A673 (cell line): Measurements from ENCODE around the gene NELL1. TPM values are rescaled to one million over a fixed set of nuclear protein-coding genes. Genes with fewer than 3 reads are reported as not detected.

Source experiments
- BruUV-seq: library from RNA; stranded (reverse); fragments of 400-500 nt; replicated peaks from 2 replicates; lab custom pipeline; 2021; lab: Mats Ljungman, UMichigan
- CTCF ChIA-PET: fragments of 300-600 bp; sonication (Branson Sonifier 250); formaldehyde crosslinking; loops from one replicate; lab custom pipeline; 2022; ENCODE audit warnings: antibody characterized with exemption; lab: Charles Lee
- POLR2A ChIA-PET: fragments of 300-600 bp; sonication (Branson Sonifier 250); formaldehyde crosslinking; loops from one replicate; lab custom pipeline; 2022; ENCODE audit warnings: antibody characterized with exemption; ENCODE audit not compliant: low non-redundant PET; lab: Charles Lee
- DNase-seq: peaks from one replicate; pipeline ENCODE4 v3.0.0-alpha.2; 2015; ENCODE audit warnings: low spot score
- H3K27ac ChIP-seq: fragments of 200-600 bp; sonication (generic); 2 replicates; pipeline ENCODE4 v1.5.1; 2016; ENCODE audit warnings: mixed run types, low read depth, mild to moderate bottlenecking, mixed read lengths, antibody characterized with exemption, low read length; ENCODE audit not compliant: poor library complexity, severe bottlenecking
- H3K27me3 ChIP-seq: fragments of 200-600 bp; sonication (generic); replicated peaks from 2 replicates; pipeline ENCODE4 v1.6.1; 2017; ENCODE audit warnings: mixed run types, low read depth, mild to moderate bottlenecking, mixed read lengths, antibody characterized with exemption, low read length; ENCODE audit not compliant: insufficient read depth, poor library complexity
- H3K36me3 ChIP-seq: fragments of 200-600 bp; sonication (generic); 2 replicates; pipeline ENCODE4 v1.6.1; 2016; ENCODE audit warnings: mixed run types, mild to moderate bottlenecking, mixed read lengths, antibody characterized with exemption, low read length; ENCODE audit not compliant: insufficient read depth, poor library complexity, severe bottlenecking
- H3K4me1 ChIP-seq: fragments of 200-600 bp; sonication (generic); 2 replicates; pipeline ENCODE4 v1.6.1; 2017; ENCODE audit warnings: mixed run types, mild to moderate bottlenecking, mixed read lengths, antibody characterized with exemption, low read length; ENCODE audit not compliant: insufficient read depth, poor library complexity, severe bottlenecking
- H3K4me3 ChIP-seq: fragments of 200-600 bp; sonication (generic); 2 replicates; pipeline ENCODE4 v1.5.1; 2016; ENCODE audit warnings: low read depth, mixed run types, mild to moderate bottlenecking, mixed read lengths, low read length; ENCODE audit not compliant: poor library complexity, severe bottlenecking
- H3K9me3 ChIP-seq: fragments of 200-600 bp; sonication (generic); 2 replicates; pipeline ENCODE4 v1.6.1; 2016; ENCODE audit warnings: mixed run types, low read depth, mild to moderate bottlenecking, mixed read lengths, antibody characterized with exemption, low read length; ENCODE audit not compliant: poor library complexity, severe bottlenecking
- CTCF ChIP-seq: fragments of 300-800, 200-600 bp; sonication (generic); conservative IDR thresholded peaks from 2 replicates; pipeline ENCODE4 v1.5.1; 2017; ENCODE audit warnings: low read depth, mild to moderate bottlenecking, antibody characterized with exemption, low read length, moderate library complexity, mixed read lengths
- EZH2 ChIP-seq: fragments of 200-600 bp; sonication (generic); IDR thresholded peaks from 2 replicates; pipeline ENCODE4 v1.6.1; 2017; ENCODE audit warnings: borderline replicate concordance, low read depth, mild to moderate bottlenecking, mixed read lengths, antibody characterized with exemption, low read length; ENCODE audit not compliant: poor library complexity, severe bottlenecking
- intact Hi-C: fragments of 100-400 bp; cut with micrococcal nuclease; formaldehyde crosslinking; loops from one replicate; pipeline ENCODE4 v1.10.0; 2022; ENCODE audit not compliant: unreplicated experiment
- total RNA-seq: library from RNA; stranded (reverse); gene quantifications from 2 replicates; pipeline ENCODE4 v1.2.3, GENCODE V29; 2021

Gene NELL1
- total RNA-seq, 1 experiment from 2014 or later: 0.32 TPM

GRCh38 chr11:21481255-21481654, 811.9 kb downstream of the NELL1 start:
- Histone ChIP-seq H3K36me3 (no peaks in the 10 kb centered on the region), H3K9me3 (no peaks in the 10 kb centered on the region), H3K4me1 (no peaks in the 10 kb centered on the region), H3K27ac (no peak overlapping the region), H3K4me3 (no peak overlapping the region), H3K27me3 (no peaks in the 10 kb centered on the region)
- POLR2A ChIA-PET: no interaction called here
- CTCF ChIA-PET: no interaction called here
- BruUV-seq: no TSS peak
- TF ChIP-seq CTCF: no peak
- no peak for TF ChIP-seq EZH2
- intact Hi-C loops: no loop called here
- DNase-seq: no peak

DNA sequence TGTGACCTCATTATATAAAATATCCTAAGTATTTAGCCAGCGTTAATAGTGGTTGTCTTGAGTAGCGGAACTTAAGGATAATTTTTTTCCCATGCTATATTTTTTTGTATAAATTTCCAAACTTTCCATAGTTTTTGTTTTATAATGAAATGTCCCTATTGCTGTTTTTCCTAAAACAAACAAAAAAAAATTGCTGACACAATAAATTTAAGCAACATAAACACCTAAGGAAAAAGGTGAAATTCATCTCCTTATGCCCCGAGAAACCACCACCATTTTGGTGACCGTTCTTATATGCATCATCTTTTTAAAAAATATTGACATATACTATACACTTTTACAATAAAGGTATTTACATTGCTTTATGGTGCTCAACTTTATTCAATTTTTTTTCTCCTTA, 814.7 kb downstream of the NELL1 start:
- no peaks in the 10 kb centered on the region for H3K36me3 ChIP-seq
- intact Hi-C loops: no loop called here
- BruUV-seq: no TSS peak

GRCh38 chr11:21485006-21485405, 815.6 kb downstream of the NELL1 start:
- Histone ChIP-seq H3K27ac (no peak overlapping the region), H3K9me3 (no peaks in the 10 kb centered on the region), H3K4me1 (no peaks in the 10 kb centered on the region), H3K4me3 (no peak overlapping the region), H3K27me3 (no peaks in the 10 kb centered on the region), H3K36me3 (no peaks in the 10 kb centered on the region)
- ChIA-PET POLR2A (no interaction called here), CTCF (no interaction called here)
- no peak for DNase-seq
- TF ChIP-seq EZH2 (no peak), CTCF (no peak)
- no TSS peak for BruUV-seq
- intact Hi-C loops: no loop called here

More for the DNA sequence above, 814.7 kb downstream of the NELL1 start:
- no peak for DNase-seq
- ChIA-PET CTCF (no interaction called here), POLR2A (no interaction called here)
- Histone ChIP-seq H3K27ac (no peak overlapping the region), H3K4me1 (no peaks in the 10 kb centered on the region), H3K9me3 (no peaks in the 10 kb centered on the region), H3K27me3 (no peaks in the 10 kb centered on the region), H3K4me3 (no peak overlapping the region)
- no peak for TF ChIP-seq EZH2
- TF ChIP-seq CTCF: no peak
